HG03175 (cell line): ENCODE data around the gene FAM3D.

ENCODE experiments used
- ATAC-seq: cut with Tn5 transposase; IDR thresholded peaks from one replicate; pipeline ENCODE4 v1.9.1; 2021; ENCODE audit warnings: mild to moderate bottlenecking, moderate library complexity; ENCODE audit not compliant: unreplicated experiment

The FAM3D gene

GRCh38 chr3:58629629-58630028, 36.9 kb downstream of the FAM3D start:
- ATAC-seq: no peak

GRCh38 chr3:58628823-58629562, 37.6 kb downstream of the FAM3D start:
- no peak for ATAC-seq

- ATAC-seq: no peak
Observed at GRCh38 chr3:58627941-58628340, 38.6 kb downstream of the FAM3D start.

- ATAC-seq: no peak
Observed at GRCh38 chr3:58627570-58627885, 39.0 kb downstream of the FAM3D start.

GRCh38 chr3:58626841-58627569, 39.6 kb downstream of the FAM3D start:
- ATAC-seq: no peak

- ATAC-seq: no peak
Observed at GRCh38 chr3:58625196-58625824, 41.3 kb downstream of the FAM3D start.

GRCh38 chr3:58624550-58624949, 42.0 kb downstream of the FAM3D start:
- no peak for ATAC-seq

- no peak for ATAC-seq
Observed at GRCh38 chr3:58623961-58624360, 42.6 kb downstream of the FAM3D start.

GRCh38 chr3:58623478-58623877, 43.1 kb downstream of the FAM3D start:
- ATAC-seq: no peak

- no peak for ATAC-seq
Observed at GRCh38 chr3:58622892-58623291, 43.7 kb downstream of the FAM3D start.

- no peak for ATAC-seq
Observed at GRCh38 chr3:58622436-58622835, 44.1 kb downstream of the FAM3D start.

GRCh38 chr3:58621086-58621830, 45.3 kb downstream of the FAM3D start:
- ATAC-seq: no peak

GRCh38 chr3:58620421-58620820, 46.2 kb downstream of the FAM3D start:
- ATAC-seq: no peak

GRCh38 chr3:58617338-58617761, 49.2 kb downstream of the FAM3D start:
- no peak for ATAC-seq

- no peak for ATAC-seq
Observed at GRCh38 chr3:58613236-58614132, 53.1 kb downstream of the FAM3D start.

- no peak for ATAC-seq
Observed at GRCh38 chr3:58612830-58613229, 53.7 kb downstream of the FAM3D start.

- ATAC-seq: peak; percentile 73
Observed at GRCh38 chr3:58609990-58610389, 56.6 kb downstream of the FAM3D start.

- no peak for ATAC-seq
Observed at GRCh38 chr3:58608648-58609047, 57.9 kb downstream of the FAM3D start.

- ATAC-seq: no peak
Observed at GRCh38 chr3:58607816-58608215, 58.8 kb downstream of the FAM3D start.

GRCh38 chr3:58606693-58607092, 59.9 kb downstream of the FAM3D start:
- no peak for ATAC-seq
